CD1c-positive myeloid dendritic cell (primary cell): ENCODE measurements around the gene SIKE1.
"Not testable (repeated sequence)": the region's sequence is repeated elsewhere in the genome, so short reads cannot be mapped to it uniquely, and the experiment has no call there.

Experiments used
- DNase-seq: peaks from one replicate; pipeline ENCODE4 v3.0.0-alpha.2; 2016; ENCODE audit errors: extremely low spot score

The SIKE1 gene

GRCh38 chr1:114780344-114781226 lies at the start of gene SIKE1:
SIKE1 (minus strand) TSS chr1:114780685; CDS start chr1:114780607, 78 bp downstream.
- DNase-seq = peak; percentile 95

GRCh38 chr1:114830075-114830474 lies 49.6 kb upstream of the SIKE1 start:
- not testable (repeated sequence) for DNase-seq

GRCh38 chr1:114828251-114828650 lies 47.8 kb upstream of the SIKE1 start:
- no peak for DNase-seq

GRCh38 chr1:114821978-114822377 lies 41.5 kb upstream of the SIKE1 start:
- no peak for DNase-seq

- no peak for DNase-seq
These were observed 39.9 kb upstream of the SIKE1 start for GRCh38 chr1:114820392-114820791.

GRCh38 chr1:114819869-114820268 lies 39.4 kb upstream of the SIKE1 start:
- no peak for DNase-seq

GRCh38 chr1:114804449-114804848 lies 24.0 kb upstream of the SIKE1 start:
- DNase-seq = not testable (repeated sequence)

GRCh38 chr1:114803001-114803400 lies 22.5 kb upstream of the SIKE1 start:
- DNase-seq = no peak

- DNase-seq = no peak
These were observed 13.6 kb upstream of the SIKE1 start for GRCh38 chr1:114794038-114794437.

- DNase-seq = not testable (repeated sequence)
These were observed 10.1 kb upstream of the SIKE1 start for GRCh38 chr1:114790581-114790980.

GRCh38 chr1:114786440-114786839 lies 6.0 kb upstream of the SIKE1 start:
- not testable (repeated sequence) for DNase-seq

GRCh38 chr1:114782476-114782875 lies 2.0 kb upstream of the SIKE1 start:
- no peak for DNase-seq

GRCh38 chr1:114779722-114780121 lies 763 bp downstream of the SIKE1 start:
- no peak for DNase-seq

- not testable (repeated sequence) for DNase-seq
These were observed 3.8 kb downstream of the SIKE1 start for GRCh38 chr1:114776726-114777125.

- DNase-seq = no peak
These were observed 8.5 kb downstream of the SIKE1 start for GRCh38 chr1:114771992-114772391.

- DNase-seq = no peak
These were observed 9.5 kb downstream of the SIKE1 start for GRCh38 chr1:114770989-114771388.

GRCh38 chr1:114764689-114765088 lies 15.8 kb downstream of the SIKE1 start:
- peak; percentile 46 for DNase-seq

GRCh38 chr1:114758256-114758832 lies 22.1 kb downstream of the SIKE1 start:
- no peak for DNase-seq

- DNase-seq = peak; percentile 100
These were observed 22.8 kb downstream of the SIKE1 start, which contains the start of gene CSDE1 for GRCh38 chr1:114757455-114758255. CSDE1 (minus strand) TSS chr1:114757984; CDS start chr1:114739890, 18,094 bp downstream.

GRCh38 chr1:114756949-114757454 lies 23.5 kb downstream of the SIKE1 start:
- DNase-seq = peak; percentile 60

GRCh38 chr1:114756009-114756892 lies 24.2 kb downstream of the SIKE1 start:
- DNase-seq = no peak
